ENCODE data around the gene HIVEP3.

Gene HIVEP3

DNA sequence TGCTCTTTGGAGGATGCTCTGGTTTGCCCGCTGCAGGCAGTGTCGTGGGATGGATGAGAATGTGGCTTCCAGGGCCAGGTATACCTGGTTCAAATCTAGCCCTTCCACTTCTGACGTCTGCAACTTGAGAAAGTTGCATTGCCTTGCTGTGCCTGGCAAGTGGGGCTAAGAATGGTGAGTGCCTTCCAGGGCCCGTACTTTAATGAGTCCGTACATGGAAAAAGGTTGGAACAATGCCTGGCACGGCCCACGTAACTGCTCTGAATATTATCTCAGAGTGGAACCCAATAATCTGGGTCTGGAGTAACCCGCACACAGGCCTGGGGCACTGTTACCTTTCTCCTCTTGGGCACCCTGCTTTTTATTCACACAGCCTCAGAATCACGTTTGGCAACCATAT, 287.6 kb downstream of the HIVEP3 start:
- TF ChIP-seq POLR2AphosphoS5 (IDR thresholded peaks at IDR 0.05; ENCODE audit: low read depth, low read length) (no peak), TAF1 (IDR thresholded peaks at IDR 0.05; ENCODE audit: borderline replicate concordance, insufficient read depth, low read length) (no peak), SIN3A (IDR thresholded peaks at IDR 0.05; ENCODE audit: borderline replicate concordance, insufficient read depth, low read length) (no peak)
- TF ChIP-seq, protein P1, sequence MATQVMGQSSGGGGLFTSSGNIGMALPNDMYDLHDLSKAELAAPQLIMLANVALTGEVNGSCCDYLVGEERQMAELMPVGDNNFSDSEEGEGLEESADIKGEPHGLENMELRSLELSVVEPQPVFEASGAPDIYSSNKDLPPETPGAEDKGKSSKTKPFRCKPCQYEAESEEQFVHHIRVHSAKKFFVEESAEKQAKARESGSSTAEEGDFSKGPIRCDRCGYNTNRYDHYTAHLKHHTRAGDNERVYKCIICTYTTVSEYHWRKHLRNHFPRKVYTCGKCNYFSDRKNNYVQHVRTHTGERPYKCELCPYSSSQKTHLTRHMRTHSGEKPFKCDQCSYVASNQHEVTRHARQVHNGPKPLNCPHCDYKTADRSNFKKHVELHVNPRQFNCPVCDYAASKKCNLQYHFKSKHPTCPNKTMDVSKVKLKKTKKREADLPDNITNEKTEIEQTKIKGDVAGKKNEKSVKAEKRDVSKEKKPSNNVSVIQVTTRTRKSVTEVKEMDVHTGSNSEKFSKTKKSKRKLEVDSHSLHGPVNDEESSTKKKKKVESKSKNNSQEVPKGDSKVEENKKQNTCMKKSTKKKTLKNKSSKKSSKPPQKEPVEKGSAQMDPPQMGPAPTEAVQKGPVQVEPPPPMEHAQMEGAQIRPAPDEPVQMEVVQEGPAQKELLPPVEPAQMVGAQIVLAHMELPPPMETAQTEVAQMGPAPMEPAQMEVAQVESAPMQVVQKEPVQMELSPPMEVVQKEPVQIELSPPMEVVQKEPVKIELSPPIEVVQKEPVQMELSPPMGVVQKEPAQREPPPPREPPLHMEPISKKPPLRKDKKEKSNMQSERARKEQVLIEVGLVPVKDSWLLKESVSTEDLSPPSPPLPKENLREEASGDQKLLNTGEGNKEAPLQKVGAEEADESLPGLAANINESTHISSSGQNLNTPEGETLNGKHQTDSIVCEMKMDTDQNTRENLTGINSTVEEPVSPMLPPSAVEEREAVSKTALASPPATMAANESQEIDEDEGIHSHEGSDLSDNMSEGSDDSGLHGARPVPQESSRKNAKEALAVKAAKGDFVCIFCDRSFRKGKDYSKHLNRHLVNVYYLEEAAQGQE (IDR thresholded peaks at IDR 0.05; ENCODE audit: insufficient read depth in 1 of 2, low read depth in 2 of 2, low read length in 2 of 2), result no peak

DNA sequence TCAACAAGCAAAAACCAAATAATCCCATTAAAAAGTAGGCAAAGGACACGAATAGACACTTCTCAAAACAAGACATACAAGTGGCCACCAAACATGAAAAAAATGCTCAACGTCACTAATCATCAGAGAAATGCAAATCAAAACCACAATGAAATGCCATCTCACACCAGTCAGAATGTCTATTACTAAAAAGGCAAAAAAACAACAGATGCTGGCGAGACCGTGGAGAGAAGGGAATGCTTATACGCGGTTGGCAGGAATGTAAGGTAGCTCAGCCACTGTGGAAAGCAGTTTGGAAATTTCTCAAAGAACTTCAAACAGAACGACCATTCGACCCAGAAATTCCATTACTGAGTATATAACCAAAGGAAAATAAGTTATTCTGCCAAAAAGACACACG, 289.2 kb downstream of the HIVEP3 start:
- no peak for TF ChIP-seq SIN3A (IDR thresholded peaks at IDR 0.05; ENCODE audit: borderline replicate concordance, insufficient read depth, low read length)

DNA sequence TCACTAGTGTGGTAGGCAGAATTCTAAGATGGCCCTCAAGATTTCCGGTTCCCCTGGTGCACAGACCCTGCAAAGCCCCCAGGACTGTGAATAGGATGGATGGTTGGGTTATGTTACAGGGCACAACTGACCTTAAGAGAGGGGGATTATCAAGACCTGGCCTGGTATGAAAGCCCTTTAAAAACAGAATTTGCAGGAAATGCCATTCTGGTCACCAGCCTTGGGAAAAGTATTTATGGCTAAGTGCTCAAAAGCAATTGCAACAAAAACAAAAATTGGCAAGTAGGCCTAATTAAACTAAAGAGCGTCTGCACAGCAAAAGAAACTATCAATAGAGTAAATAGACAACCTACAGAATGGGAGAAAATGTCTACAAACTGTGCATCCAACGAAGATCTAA, 289.6 kb downstream of the HIVEP3 start:
- TF ChIP-seq POLR2AphosphoS5 (IDR thresholded peaks at IDR 0.05; ENCODE audit: low read depth, low read length) (no peak), FOXP2 (optimal IDR thresholded peaks at IDR 0.05; ENCODE audit: borderline replicate concordance, extremely low read depth, extremely low read length, insufficient read depth) (no peak)
- TF ChIP-seq, protein P1 (IDR thresholded peaks at IDR 0.05; ENCODE audit: insufficient read depth in 1 of 2, low read depth in 2 of 2, low read length in 2 of 2), result no peak

DNA sequence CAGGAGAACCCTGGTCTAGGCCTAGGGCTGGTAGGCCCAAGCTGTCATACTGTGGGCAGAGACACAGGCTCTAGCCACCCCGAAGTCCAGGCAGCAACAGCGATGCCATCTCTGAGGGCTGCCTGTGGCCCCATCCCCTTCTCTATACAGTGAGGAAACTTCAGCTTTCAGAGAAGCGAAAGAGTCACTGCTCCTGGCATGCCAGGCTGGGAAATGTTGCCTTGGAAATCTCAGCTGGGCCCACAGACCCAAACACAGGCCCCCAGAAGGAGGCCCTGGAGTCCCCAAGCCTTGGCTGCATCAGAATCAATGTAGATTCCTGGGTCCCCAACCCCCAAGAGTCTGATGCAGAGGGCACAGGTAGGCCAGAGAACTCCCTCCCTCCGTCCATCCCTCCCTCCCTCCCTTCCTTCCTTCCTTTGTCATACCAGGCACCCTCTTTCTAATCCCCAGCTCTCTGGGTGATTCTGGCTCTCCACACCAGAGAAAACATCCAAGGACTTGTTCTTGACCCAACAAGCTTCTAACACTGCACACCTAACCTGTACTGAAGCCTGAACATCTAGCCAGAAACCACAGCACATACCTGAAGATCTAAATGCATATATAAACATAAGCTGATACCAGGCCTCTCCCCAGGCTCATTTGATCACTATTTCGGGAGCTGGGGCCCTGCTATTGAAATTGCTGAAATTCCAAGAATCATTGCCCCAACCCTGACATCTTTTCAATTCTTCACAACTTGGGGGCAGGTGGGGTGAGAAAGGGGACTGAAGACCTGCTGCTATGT, 291.0 kb downstream of the HIVEP3 start:
- no peak for TF ChIP-seq TAF1 (IDR thresholded peaks at IDR 0.05; ENCODE audit: borderline replicate concordance, insufficient read depth, low read length)
- TF ChIP-seq, protein P1 (IDR thresholded peaks at IDR 0.05; ENCODE audit: insufficient read depth in 1 of 2, low read depth in 2 of 2, low read length in 2 of 2), result no peak
- TF ChIP-seq FOXP2 (optimal IDR thresholded peaks at IDR 0.05; ENCODE audit: borderline replicate concordance, extremely low read depth, extremely low read length, insufficient read depth), result no peak
- TF ChIP-seq SIN3A (IDR thresholded peaks at IDR 0.05; ENCODE audit: borderline replicate concordance, insufficient read depth, low read length), result no peak
- no peak for TF ChIP-seq POLR2AphosphoS5 (IDR thresholded peaks at IDR 0.05; ENCODE audit: low read depth, low read length)

DNA sequence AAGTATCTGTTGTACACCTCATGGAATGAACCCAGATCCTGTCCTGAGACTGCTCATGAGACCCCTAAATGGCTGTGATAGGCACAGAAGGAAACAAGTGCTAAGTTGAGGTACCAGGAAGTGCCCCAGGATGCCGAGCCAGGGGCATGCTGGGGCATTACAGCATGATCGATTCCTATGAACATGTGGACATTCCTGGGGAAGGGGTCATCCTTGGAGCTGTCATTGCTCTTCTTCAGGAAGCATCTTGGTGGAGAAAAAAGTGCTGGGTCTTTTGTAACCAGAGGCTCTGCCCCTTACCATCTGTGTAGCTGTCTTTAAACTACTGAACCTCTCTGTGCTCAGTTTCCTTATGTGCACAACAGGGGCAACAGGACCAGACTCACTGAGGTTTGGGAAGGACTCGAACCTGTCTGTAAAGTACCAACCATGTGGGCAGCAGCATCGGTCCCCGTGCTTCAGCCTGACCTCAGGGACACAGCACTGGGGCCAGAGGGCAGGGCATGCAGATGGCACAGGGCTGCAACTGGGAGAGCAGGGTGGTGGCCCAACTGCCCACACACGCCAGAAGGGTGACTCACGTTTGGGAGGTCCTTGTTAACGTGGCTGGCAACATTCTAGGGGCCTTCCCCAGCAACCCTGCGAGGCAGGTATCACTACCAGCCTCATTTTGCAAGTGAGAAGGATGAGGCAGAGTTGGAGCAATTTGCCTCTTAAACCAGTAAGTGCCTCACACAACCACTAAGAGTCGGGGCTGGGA, 291.9 kb downstream of the HIVEP3 start:
- TF ChIP-seq, protein P1 (IDR thresholded peaks at IDR 0.05; ENCODE audit: insufficient read depth in 1 of 2, low read depth in 2 of 2, low read length in 2 of 2), result no peak
- TF ChIP-seq TAF1 (IDR thresholded peaks at IDR 0.05; ENCODE audit: borderline replicate concordance, insufficient read depth, low read length), result no peak
